ENCODE results near the gene C14orf119. TPM values are rescaled to one million over a fixed set of nuclear protein-coding genes. Genes with fewer than 3 reads are reported as not detected.

The C14orf119 gene
- total RNA-seq, 8 experiments from 2014 or later, result 13.4 to 113 (median 35.1) TPM

GRCh38 chr14:23119363-23120327 lies 24.3 kb downstream of the C14orf119 start:
- H3K27ac ChIP-seq, result no peak overlapping the region
- H3K4me3 ChIP-seq, result no peak overlapping the region
- ATAC-seq (replicated peaks in 6 of 8), result peak in 1 of 8 experiments; percentile 11
- peaks cover 6 to 7% of the 10 kb centered on the region in 2 donors for H3K4me1 ChIP-seq (replicated peaks in 1 of 2)
- WGBS, 10 experiments, result 40 to 94% (median 67%) methylated on average over 1 to 10 of the region's 16 CpGs; no CpG with 5 or more reads in 1 of the 10 experiments
- in situ Hi-C loops (cut with MboI; ENCODE audit: low pct_unique_long_range_greater_than_20kb in 2 of 9, low sequenced_read_pairs in 9 of 9, unreplicated experiment in 9 of 9), result loop anchor here in 5 of 9 experiments (5.0 to 10.0 kb wide), 2 partner anchors 63 to 65 kb away; partner anchors contain the start of gene SLC7A8 (in 5 of the 5)

GRCh38 chr14:23120541-23121251 lies 25.4 kb downstream of the C14orf119 start:
- 0 to 46% (median 12%) methylated on average over 1 to 9 of the region's 9 CpGs; no CpG with 5 or more reads in 6 of the 10 experiments for WGBS, 10 experiments
- Histone ChIP-seq H3K27ac (no peak overlapping the region), H3K4me1 (replicated peaks in 1 of 2) (peaks cover 6 to 7% of the 10 kb centered on the region in 2 donors), H3K4me3 (no peak overlapping the region)
- in situ Hi-C loops (cut with MboI; ENCODE audit: low pct_unique_long_range_greater_than_20kb in 2 of 9, low sequenced_read_pairs in 9 of 9, unreplicated experiment in 9 of 9), result loop anchor here in 5 of 9 experiments (5.0 to 10.0 kb wide), 2 partner anchors 62 to 64 kb away; partner anchors contain the start of gene SLC7A8 (in 5 of the 5)
- peak; percentile 55 to 99 (median 94) for ATAC-seq (replicated peaks in 6 of 8)

- in situ Hi-C loops (cut with MboI; ENCODE audit: low pct_unique_long_range_greater_than_20kb in 2 of 9, low sequenced_read_pairs in 9 of 9, unreplicated experiment in 9 of 9), result loop anchor here in 5 of 9 experiments (5.0 to 10.0 kb wide), 2 partner anchors 61 to 63 kb away; partner anchors contain the start of gene SLC7A8 (in 5 of the 5)
- WGBS, 10 experiments, result 19 to 86% (median 78%) methylated on average over 1 to 6 of the region's 6 CpGs; no CpG with 5 or more reads in 3 of the 10 experiments
- Histone ChIP-seq H3K4me3 (no peak overlapping the region), H3K27ac (peak overlapping the region in 1 of 2 donors; percentile 2), H3K4me1 (replicated peaks in 1 of 2) (peaks cover 6 to 7% of the 10 kb centered on the region in 2 donors)
- peak in 6 of 8 experiments; percentile 14 to 88 (median 62) for ATAC-seq (replicated peaks in 6 of 8)
Measured at GRCh38 chr14:23121361-23121771, 26.1 kb downstream of the C14orf119 start.

GRCh38 chr14:23122086-23122485 lies 26.8 kb downstream of the C14orf119 start:
- no peak overlapping the region for H3K27ac ChIP-seq
- in situ Hi-C loops (cut with MboI; ENCODE audit: low pct_unique_long_range_greater_than_20kb in 2 of 9, low sequenced_read_pairs in 9 of 9, unreplicated experiment in 9 of 9), result loop anchor here in 5 of 9 experiments (5.0 to 10.0 kb wide), 2 partner anchors 60 to 63 kb away; partner anchors contain the start of gene SLC7A8 (in 5 of the 5)
- 48 to 100% (median 80%) methylated on average over 1 to 3 of the region's 6 CpGs; no CpG with 5 or more reads in 4 of the 10 experiments for WGBS, 10 experiments
- ATAC-seq (replicated peaks in 6 of 8), result no peak
- peaks cover 6 to 7% of the 10 kb centered on the region in 2 donors for H3K4me1 ChIP-seq (replicated peaks in 1 of 2)
- no peak overlapping the region for H3K4me3 ChIP-seq

GRCh38 chr14:23123419-23123818 lies 28.1 kb downstream of the C14orf119 start:
- in situ Hi-C loops (cut with MboI; ENCODE audit: low pct_unique_long_range_greater_than_20kb in 2 of 9, low sequenced_read_pairs in 9 of 9, unreplicated experiment in 9 of 9), result loop anchor here in 5 of 9 experiments (5.0 to 10.0 kb wide), 2 partner anchors 59 to 61 kb away; partner anchors contain the start of gene SLC7A8 (in 5 of the 5)
- H3K4me1 ChIP-seq (replicated peaks in 1 of 2), result peaks cover 6 to 7% of the 10 kb centered on the region in 2 donors
- H3K27ac ChIP-seq, result no peak overlapping the region
- ATAC-seq (replicated peaks in 6 of 8), result peak in 3 of 8 experiments; percentile 15 to 58 (median 54)
- no peak overlapping the region for H3K4me3 ChIP-seq
- WGBS, 10 experiments, result 30 to 100% (median 40%) methylated on average over 1 to 4 of the region's 8 CpGs; no CpG with 5 or more reads in 3 of the 10 experiments

GRCh38 chr14:23124337-23124954 lies 29.1 kb downstream of the C14orf119 start:
- 61 to 95% (median 86%) methylated on average over 3 to 13 of the region's 13 CpGs; no CpG with 5 or more reads in 3 of the 10 experiments for WGBS, 10 experiments
- no peak for ATAC-seq (replicated peaks in 6 of 8)
- Histone ChIP-seq H3K27ac (no peak overlapping the region), H3K4me1 (replicated peaks in 1 of 2) (peaks cover 6 to 7% of the 10 kb centered on the region in 2 donors), H3K4me3 (no peak overlapping the region)
- in situ Hi-C loops (cut with MboI; ENCODE audit: low pct_unique_long_range_greater_than_20kb in 2 of 9, low sequenced_read_pairs in 9 of 9, unreplicated experiment in 9 of 9), result loop anchor here in 5 of 9 experiments (5.0 to 10.0 kb wide), 2 partner anchors 58 to 60 kb away; partner anchors contain the start of gene SLC7A8 (in 5 of the 5)

GRCh38 chr14:23125011-23125410 lies 29.7 kb downstream of the C14orf119 start:
- Histone ChIP-seq H3K4me3 (no peak overlapping the region), H3K27ac (no peak overlapping the region), H3K4me1 (replicated peaks in 1 of 2) (peaks cover 6 to 7% of the 10 kb centered on the region in 2 donors)
- ATAC-seq (replicated peaks in 6 of 8), result no peak
- 2 to 89% (median 54%) methylated on average over 1 to 3 of the region's 3 CpGs; no CpG with 5 or more reads in 1 of the 10 experiments for WGBS, 10 experiments
- in situ Hi-C loops (cut with MboI; ENCODE audit: low pct_unique_long_range_greater_than_20kb in 2 of 9, low sequenced_read_pairs in 9 of 9, unreplicated experiment in 9 of 9), result loop anchor here in 4 of 9 experiments (10.0 kb wide), 1 partner anchor 60 kb away; the partner anchor contains the start of gene SLC7A8 (in 4 of the 4)

GRCh38 chr14:23125933-23126524 lies 30.7 kb downstream of the C14orf119 start:
- Histone ChIP-seq H3K4me1 (replicated peaks in 1 of 2) (peaks cover 6 to 7% of the 10 kb centered on the region in 2 donors), H3K27ac (no peak overlapping the region), H3K4me3 (no peak overlapping the region)
- no peak for ATAC-seq (replicated peaks in 6 of 8)
- in situ Hi-C loops (cut with MboI; ENCODE audit: low pct_unique_long_range_greater_than_20kb in 2 of 9, low sequenced_read_pairs in 9 of 9, unreplicated experiment in 9 of 9), result loop anchor here in 4 of 9 experiments (10.0 kb wide), 1 partner anchor 59 kb away; the partner anchor contains the start of gene SLC7A8 (in 4 of the 4)
- WGBS, 10 experiments, result 36 to 77% (median 49%) methylated on average over 2 to 4 of the region's 9 CpGs; no CpG with 5 or more reads in 7 of the 10 experiments

GRCh38 chr14:23126548-23127278 lies 31.4 kb downstream of the C14orf119 start:
- in situ Hi-C loops (cut with MboI; ENCODE audit: low pct_unique_long_range_greater_than_20kb in 2 of 9, low sequenced_read_pairs in 9 of 9, unreplicated experiment in 9 of 9), result loop anchor here in 4 of 9 experiments (10.0 kb wide), 1 partner anchor 58 kb away; the partner anchor contains the start of gene SLC7A8 (in 4 of the 4)
- ATAC-seq (replicated peaks in 6 of 8), result no peak
- 67 to 96% (median 83%) methylated on average over 1 to 4 of the region's 8 CpGs; no CpG with 5 or more reads in 7 of the 10 experiments for WGBS, 10 experiments
- H3K27ac ChIP-seq, result no peak overlapping the region
- no peak overlapping the region for H3K4me3 ChIP-seq
- peaks cover 0 to under 1% of the 10 kb centered on the region in 2 donors for H3K4me1 ChIP-seq (replicated peaks in 1 of 2)

GRCh38 chr14:23127861-23128260 lies 32.6 kb downstream of the C14orf119 start:
- in situ Hi-C loops (cut with MboI; ENCODE audit: low pct_unique_long_range_greater_than_20kb in 2 of 9, low sequenced_read_pairs in 9 of 9, unreplicated experiment in 9 of 9), result loop anchor here in 4 of 9 experiments (10.0 kb wide), 1 partner anchor 57 kb away; the partner anchor contains the start of gene SLC7A8 (in 4 of the 4)
- no peak for ATAC-seq (replicated peaks in 6 of 8)
- Histone ChIP-seq H3K4me3 (no peak overlapping the region), H3K27ac (no peak overlapping the region), H3K4me1 (replicated peaks in 1 of 2) (no peaks in the 10 kb centered on the region)
- 93 to 100% methylated on average over 2 of the region's 3 CpGs; no CpG with 5 or more reads in 8 of the 10 experiments for WGBS, 10 experiments
